Testis (tissue), 2 donors: ENCODE results near the gene PPP1R2C.

Source experiments
- CTCF ChIP-seq, 3 experiments: fragments of 450-650 bp in 2 of 3; fragments of 200-600 bp in 1 of 3; sonication (generic) in 1 of 3; IDR thresholded peaks; one replicate each; pipeline ENCODE4 v1.5.1; 2016 to 2019; ENCODE audit warnings: antibody characterized with exemption in 3 of 3, mild to moderate bottlenecking in 2 of 3, moderate library complexity in 1 of 3
- POLR2A ChIP-seq: fragments of 450-650 bp; IDR thresholded peaks from one replicate; pipeline ENCODE4 v1.6.1; 2017; ENCODE audit warnings: antibody characterized with exemption, mild to moderate bottlenecking, moderate library complexity

- TF ChIP-seq CTCF (IDR thresholded peaks at IDR 0.05): no peak
- no peak for TF ChIP-seq POLR2A
Observed at GRCh38 chrX:42821803-42822443, 44.0 kb upstream of the PPP1R2C start.
